ENCODE data around the gene KIF1C.

The KIF1C gene

DNA sequence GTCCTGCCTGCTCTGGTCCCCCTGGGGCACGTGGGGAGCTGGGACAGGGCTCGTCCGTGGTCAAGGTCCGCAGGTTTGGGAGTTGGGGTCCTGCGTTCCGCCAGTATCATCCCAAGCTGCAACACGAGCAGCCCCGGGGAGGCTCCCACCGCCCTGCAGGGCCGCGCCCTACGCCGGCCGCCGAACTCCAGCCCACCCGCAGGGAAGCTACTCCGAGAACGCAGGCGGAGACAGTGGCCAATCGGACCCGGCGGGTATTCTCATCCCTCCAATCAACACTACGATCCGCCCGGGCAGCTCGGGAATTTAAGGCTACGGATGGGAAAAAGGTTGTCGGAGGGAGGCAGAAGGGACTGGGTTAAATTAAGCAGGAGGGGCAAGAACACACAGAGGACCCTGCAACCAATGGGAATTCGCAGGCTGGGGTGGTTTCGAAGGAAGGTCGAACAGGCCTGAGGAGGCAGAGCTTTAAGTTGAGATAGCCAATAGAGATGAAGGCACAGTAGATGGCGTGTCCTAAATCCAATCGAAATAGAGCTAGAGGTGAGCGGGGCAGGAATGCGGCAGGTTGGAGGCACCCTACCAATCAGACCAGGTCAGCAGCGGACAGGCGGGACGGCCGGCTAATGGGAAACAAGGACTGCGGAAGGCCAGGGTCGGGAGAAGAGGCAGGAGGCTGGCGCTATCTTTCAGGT lies 30.8 kb upstream of the KIF1C start:
- Histone ChIP-seq H3K27ac (ENCODE audit: extremely low read depth, low read depth, low read length) (peak overlapping the region; percentile 97), H3K4me3 (ENCODE audit: low read depth, low read length) (peak overlapping the region; percentile 70), H3K4me1 (ENCODE audit: control insufficient read depth, insufficient read depth, low read length) (peaks cover 15% of the 10 kb centered on the region), H3K9me3 (ENCODE audit: control insufficient read depth, insufficient read depth, low read depth, low read length) (peaks cover 3% of the 10 kb centered on the region; the same call in 1 of the 2 replicates), H3K36me3 (ENCODE audit: control insufficient read depth in 2 of 2, insufficient read depth in 1 of 2, low read length in 2 of 2) (peaks cover 24 to 32% of the 10 kb centered on the region in 2 experiments)
- ChIA-PET POLR2A (interaction anchor here (0.6 to 11.3 kb wide), 28 partner anchors 11 to 299 kb away, joined by 3 to 358 read pairs (median 4); partner anchors contain the start of genes CAMTA2, ENO3, GP1BA and INCA1), CTCF (interaction anchor here (0.5 to 4.0 kb wide), 14 partner anchors 10 to 312 kb away, joined by 3 to 22 read pairs (median 5); partner anchors contain the start of gene CAMTA2)
- TF ChIP-seq SETDB1 (IDR thresholded peaks at IDR 0.05; ENCODE audit: insufficient read length, low read length) (peak; percentile 7), KLF8 (tag by site-specific recombination; IDR thresholded peaks at IDR 0.05) (peak; percentile 67), ZBTB20 (tag by site-specific recombination; IDR thresholded peaks at IDR 0.05) (peak; percentile 67; the same call in 1 of the 2 replicates), GLIS1 (tag by site-specific recombination; IDR thresholded peaks at IDR 0.05) (peak; percentile 59), RBAK (tag by site-specific recombination; IDR thresholded peaks at IDR 0.05) (no peak), ZEB2 (tag by site-specific recombination; IDR thresholded peaks at IDR 0.05) (peak; percentile 41), MZF1 (tag by site-specific recombination; IDR thresholded peaks at IDR 0.05; ENCODE audit: borderline replicate concordance) (no peak), ZFHX2 (tag by site-specific recombination; conservative IDR thresholded peaks at IDR 0.05) (0 out of 2 replicates have a peak, but pooled peaks have one; percentile 20), ZNF629 (tag by site-specific recombination; IDR thresholded peaks at IDR 0.05) (peak; percentile 40), ZNF660 (tag by site-specific recombination; IDR thresholded peaks at IDR 0.05) (peak; percentile 21; the same call in 1 of the 2 replicates), ZBTB17 (tag by site-specific recombination; IDR thresholded peaks at IDR 0.05) (peak; percentile 95), BCL11B (tag by site-specific recombination; IDR thresholded peaks at IDR 0.05; ENCODE audit: low read depth) (peak; percentile 95), ZNF792 (tag by site-specific recombination; IDR thresholded peaks at IDR 0.05) (no peak), ZNF175 (tag by site-specific recombination; IDR thresholded peaks at IDR 0.05) (no peak), GLI4 (tag by site-specific recombination; IDR thresholded peaks at IDR 0.05) (0 out of 2 replicates have a peak, but pooled peaks have one; percentile 8), ZNF600 (tag by site-specific recombination; IDR thresholded peaks at IDR 0.05) (peak; percentile 72)
- TF ChIP-seq, protein P1, sequence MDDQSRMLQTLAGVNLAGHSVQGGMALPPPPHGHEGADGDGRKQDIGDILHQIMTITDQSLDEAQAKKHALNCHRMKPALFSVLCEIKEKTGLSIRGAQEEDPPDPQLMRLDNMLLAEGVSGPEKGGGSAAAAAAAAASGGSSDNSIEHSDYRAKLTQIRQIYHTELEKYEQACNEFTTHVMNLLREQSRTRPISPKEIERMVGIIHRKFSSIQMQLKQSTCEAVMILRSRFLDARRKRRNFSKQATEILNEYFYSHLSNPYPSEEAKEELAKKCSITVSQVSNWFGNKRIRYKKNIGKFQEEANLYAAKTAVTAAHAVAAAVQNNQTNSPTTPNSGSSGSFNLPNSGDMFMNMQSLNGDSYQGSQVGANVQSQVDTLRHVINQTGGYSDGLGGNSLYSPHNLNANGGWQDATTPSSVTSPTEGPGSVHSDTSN (CRISPR knock-in tag; IDR thresholded peaks at IDR 0.05) = peak; percentile 96
- TF ChIP-seq, protein P2, sequence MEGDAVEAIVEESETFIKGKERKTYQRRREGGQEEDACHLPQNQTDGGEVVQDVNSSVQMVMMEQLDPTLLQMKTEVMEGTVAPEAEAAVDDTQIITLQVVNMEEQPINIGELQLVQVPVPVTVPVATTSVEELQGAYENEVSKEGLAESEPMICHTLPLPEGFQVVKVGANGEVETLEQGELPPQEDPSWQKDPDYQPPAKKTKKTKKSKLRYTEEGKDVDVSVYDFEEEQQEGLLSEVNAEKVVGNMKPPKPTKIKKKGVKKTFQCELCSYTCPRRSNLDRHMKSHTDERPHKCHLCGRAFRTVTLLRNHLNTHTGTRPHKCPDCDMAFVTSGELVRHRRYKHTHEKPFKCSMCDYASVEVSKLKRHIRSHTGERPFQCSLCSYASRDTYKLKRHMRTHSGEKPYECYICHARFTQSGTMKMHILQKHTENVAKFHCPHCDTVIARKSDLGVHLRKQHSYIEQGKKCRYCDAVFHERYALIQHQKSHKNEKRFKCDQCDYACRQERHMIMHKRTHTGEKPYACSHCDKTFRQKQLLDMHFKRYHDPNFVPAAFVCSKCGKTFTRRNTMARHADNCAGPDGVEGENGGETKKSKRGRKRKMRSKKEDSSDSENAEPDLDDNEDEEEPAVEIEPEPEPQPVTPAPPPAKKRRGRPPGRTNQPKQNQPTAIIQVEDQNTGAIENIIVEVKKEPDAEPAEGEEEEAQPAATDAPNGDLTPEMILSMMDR (tag by site-specific recombination; IDR thresholded peaks at IDR 0.05) = no peak
- TF ChIP-seq, protein P3, sequence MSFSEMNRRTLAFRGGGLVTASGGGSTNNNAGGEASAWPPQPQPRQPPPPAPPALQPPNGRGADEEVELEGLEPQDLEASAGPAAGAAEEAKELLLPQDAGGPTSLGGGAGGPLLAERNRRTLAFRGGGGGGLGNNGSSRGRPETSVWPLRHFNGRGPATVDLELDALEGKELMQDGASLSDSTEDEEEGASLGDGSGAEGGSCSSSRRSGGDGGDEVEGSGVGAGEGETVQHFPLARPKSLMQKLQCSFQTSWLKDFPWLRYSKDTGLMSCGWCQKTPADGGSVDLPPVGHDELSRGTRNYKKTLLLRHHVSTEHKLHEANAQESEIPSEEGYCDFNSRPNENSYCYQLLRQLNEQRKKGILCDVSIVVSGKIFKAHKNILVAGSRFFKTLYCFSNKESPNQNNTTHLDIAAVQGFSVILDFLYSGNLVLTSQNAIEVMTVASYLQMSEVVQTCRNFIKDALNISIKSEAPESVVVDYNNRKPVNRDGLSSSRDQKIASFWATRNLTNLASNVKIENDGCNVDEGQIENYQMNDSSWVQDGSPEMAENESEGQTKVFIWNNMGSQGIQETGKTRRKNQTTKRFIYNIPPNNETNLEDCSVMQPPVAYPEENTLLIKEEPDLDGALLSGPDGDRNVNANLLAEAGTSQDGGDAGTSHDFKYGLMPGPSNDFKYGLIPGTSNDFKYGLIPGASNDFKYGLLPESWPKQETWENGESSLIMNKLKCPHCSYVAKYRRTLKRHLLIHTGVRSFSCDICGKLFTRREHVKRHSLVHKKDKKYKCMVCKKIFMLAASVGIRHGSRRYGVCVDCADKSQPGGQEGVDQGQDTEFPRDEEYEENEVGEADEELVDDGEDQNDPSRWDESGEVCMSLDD (tag by site-specific recombination; IDR thresholded peaks at IDR 0.05) = peak; percentile 55; the same call in 1 of the 2 replicates
- TF ChIP-seq, protein P4, sequence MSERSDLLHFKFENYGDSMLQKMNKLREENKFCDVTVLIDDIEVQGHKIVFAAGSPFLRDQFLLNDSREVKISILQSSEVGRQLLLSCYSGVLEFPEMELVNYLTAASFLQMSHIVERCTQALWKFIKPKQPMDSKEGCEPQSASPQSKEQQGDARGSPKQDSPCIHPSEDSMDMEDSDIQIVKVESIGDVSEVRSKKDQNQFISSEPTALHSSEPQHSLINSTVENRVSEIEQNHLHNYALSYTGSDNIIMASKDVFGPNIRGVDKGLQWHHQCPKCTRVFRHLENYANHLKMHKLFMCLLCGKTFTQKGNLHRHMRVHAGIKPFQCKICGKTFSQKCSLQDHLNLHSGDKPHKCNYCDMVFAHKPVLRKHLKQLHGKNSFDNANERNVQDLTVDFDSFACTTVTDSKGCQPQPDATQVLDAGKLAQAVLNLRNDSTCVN (tag by site-specific recombination; optimal IDR thresholded peaks at IDR 0.05) = peak; percentile 36
- TF ChIP-seq, protein P5, sequence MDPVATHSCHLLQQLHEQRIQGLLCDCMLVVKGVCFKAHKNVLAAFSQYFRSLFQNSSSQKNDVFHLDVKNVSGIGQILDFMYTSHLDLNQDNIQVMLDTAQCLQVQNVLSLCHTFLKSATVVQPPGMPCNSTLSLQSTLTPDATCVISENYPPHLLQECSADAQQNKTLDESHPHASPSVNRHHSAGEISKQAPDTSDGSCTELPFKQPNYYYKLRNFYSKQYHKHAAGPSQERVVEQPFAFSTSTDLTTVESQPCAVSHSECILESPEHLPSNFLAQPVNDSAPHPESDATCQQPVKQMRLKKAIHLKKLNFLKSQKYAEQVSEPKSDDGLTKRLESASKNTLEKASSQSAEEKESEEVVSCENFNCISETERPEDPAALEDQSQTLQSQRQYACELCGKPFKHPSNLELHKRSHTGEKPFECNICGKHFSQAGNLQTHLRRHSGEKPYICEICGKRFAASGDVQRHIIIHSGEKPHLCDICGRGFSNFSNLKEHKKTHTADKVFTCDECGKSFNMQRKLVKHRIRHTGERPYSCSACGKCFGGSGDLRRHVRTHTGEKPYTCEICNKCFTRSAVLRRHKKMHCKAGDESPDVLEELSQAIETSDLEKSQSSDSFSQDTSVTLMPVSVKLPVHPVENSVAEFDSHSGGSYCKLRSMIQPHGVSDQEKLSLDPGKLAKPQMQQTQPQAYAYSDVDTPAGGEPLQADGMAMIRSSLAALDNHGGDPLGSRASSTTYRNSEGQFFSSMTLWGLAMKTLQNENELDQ (tag by site-specific recombination; IDR thresholded peaks at IDR 0.05; ENCODE audit: low read depth) = no peak
- TF ChIP-seq, protein P6, sequence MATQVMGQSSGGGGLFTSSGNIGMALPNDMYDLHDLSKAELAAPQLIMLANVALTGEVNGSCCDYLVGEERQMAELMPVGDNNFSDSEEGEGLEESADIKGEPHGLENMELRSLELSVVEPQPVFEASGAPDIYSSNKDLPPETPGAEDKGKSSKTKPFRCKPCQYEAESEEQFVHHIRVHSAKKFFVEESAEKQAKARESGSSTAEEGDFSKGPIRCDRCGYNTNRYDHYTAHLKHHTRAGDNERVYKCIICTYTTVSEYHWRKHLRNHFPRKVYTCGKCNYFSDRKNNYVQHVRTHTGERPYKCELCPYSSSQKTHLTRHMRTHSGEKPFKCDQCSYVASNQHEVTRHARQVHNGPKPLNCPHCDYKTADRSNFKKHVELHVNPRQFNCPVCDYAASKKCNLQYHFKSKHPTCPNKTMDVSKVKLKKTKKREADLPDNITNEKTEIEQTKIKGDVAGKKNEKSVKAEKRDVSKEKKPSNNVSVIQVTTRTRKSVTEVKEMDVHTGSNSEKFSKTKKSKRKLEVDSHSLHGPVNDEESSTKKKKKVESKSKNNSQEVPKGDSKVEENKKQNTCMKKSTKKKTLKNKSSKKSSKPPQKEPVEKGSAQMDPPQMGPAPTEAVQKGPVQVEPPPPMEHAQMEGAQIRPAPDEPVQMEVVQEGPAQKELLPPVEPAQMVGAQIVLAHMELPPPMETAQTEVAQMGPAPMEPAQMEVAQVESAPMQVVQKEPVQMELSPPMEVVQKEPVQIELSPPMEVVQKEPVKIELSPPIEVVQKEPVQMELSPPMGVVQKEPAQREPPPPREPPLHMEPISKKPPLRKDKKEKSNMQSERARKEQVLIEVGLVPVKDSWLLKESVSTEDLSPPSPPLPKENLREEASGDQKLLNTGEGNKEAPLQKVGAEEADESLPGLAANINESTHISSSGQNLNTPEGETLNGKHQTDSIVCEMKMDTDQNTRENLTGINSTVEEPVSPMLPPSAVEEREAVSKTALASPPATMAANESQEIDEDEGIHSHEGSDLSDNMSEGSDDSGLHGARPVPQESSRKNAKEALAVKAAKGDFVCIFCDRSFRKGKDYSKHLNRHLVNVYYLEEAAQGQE (tag by site-specific recombination; IDR thresholded peaks at IDR 0.05) = 0 out of 2 replicates have a peak, but pooled peaks have one; percentile 29
